HG03025 (cell line): ENCODE measurements around the gene LYPD1.

Experiments
- ATAC-seq: cut with Tn5 transposase; IDR thresholded peaks from one replicate; pipeline ENCODE4 v1.9.1; 2021; ENCODE audit warnings: mild to moderate bottlenecking, moderate library complexity; ENCODE audit not compliant: unreplicated experiment, low FRiP score

The LYPD1 gene

GRCh38 chr2:132638313-132639040, 31.5 kb downstream of the LYPD1 start:
- ATAC-seq: no peak

DNA sequence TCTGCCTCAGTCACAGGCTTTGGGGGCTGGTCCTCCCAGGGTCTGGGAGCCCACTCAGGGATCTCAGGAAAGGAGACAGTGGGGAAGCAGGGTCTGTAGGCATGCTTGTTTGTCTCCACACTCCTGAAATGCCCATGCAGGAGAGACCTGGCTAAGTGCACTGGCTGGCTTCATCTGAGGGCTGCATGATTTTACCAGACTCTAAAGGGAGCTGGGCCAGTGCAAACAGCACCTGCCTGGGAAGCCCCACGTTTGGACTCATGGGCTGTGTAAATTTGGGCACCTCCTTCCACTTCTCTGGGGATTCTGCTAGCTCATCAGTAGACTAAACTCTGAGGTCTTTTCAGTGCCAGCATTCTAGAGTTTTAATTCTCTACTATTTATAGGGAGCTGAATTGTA, 33.7 kb downstream of the LYPD1 start:
- ATAC-seq: no peak

GRCh38 chr2:132633635-132634034, 36.4 kb downstream of the LYPD1 start:
- no peak for ATAC-seq

- no peak for ATAC-seq
These were observed 37.9 kb downstream of the LYPD1 start for GRCh38 chr2:132632000-132632649.

- ATAC-seq: no peak
These were observed 42.5 kb downstream of the LYPD1 start for GRCh38 chr2:132627536-132627935.

DNA sequence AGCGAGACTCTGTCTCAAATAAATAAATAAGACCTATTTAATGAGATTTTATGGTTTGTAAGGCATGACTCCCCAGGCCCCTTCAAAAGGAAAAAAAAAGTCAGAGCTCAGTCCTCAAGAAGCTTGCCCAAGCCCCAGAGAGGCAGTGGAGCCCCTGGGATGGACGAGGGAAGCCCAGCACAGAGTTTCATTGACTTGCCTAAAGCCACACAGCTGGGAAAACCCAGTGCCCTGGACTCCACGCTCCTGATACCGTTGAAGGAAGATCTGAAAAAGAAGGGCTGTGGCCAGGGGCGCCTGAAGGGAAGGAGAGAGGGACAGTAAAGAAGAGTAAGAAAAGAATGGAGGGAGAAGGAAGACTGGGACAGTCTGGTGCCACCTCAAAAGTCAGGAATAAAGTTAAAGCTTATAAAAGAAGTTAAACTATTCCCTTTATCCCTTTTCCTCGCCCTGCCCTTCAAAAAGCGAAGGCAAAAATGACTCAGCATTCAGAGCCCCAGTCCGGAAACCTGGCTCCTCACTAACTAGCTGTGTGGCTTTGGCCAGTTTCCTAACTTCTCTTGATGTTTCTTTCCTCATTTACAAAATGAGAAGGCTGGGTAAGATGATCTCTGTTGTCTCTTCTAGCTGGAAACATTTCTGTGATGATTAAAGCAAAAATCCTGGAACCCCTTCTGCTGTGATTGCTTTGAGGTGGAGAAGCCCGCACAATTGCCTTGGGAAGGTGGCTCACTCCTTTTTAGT, 46.7 kb downstream of the LYPD1 start:
- ATAC-seq: no peak

DNA sequence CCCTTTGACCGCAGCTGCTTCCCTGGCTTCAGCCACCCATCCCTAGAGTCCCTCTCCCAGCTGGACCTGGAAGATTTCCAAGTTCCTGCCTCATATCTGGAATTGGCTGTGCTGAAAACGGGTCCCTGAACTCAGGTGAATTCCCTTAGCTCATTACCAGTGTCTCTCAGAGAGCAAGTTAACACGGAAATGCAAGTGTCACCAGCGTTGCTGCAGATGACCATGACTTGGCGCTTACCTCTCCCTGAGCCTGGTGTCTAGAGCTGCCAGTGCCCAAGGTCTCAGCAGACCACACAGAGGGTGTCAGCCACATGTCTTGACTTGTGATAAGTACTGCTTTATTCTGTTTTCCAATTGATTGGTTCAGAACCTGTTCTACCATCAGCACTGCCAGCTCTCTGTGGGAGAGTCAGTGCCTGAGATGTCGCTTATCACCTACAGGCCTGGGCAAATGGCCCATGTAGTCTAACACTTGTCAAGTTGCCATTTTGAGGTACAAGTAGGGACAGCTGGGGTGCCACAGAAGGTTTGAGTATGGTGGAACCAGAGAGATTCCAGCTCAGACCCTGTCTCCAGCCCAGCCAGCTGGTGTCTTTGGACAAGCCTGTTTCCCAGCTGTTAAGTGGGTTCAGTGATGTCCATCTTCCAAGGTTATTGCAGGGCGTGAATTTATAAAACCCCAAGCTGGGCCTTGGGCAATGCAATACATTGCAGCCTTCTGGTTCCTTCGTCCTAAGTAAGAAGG, 48.7 kb downstream of the LYPD1 start:
- no peak for ATAC-seq

GRCh38 chr2:132620115-132620514, 49.9 kb downstream of the LYPD1 start:
- ATAC-seq: no peak

DNA sequence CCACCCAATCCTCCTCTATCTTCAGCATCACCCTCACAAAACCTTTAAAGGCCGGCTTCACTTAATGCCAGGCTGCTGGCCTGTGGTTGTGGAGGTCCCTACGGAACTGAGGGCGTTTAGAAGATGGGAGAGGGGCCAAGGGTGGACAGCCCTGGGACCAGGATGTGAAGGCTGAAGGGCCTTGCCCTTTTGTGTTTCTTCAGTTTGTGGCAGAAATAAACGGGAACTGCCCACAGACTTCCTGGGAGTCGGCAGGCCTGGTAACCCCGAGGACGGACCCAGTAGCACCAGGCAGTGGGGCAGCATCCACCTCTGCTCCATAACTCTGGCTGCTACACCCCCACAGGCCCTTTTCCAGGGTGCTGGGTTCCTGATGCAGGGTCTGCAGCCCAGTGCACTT, 51.3 kb downstream of the LYPD1 start:
- ATAC-seq: no peak

GRCh38 chr2:132617989-132618388, 52.0 kb downstream of the LYPD1 start:
- no peak for ATAC-seq

- no peak for ATAC-seq
These were observed 54.5 kb downstream of the LYPD1 start for GRCh38 chr2:132615329-132616085.

GRCh38 chr2:132611719-132612118, 58.3 kb downstream of the LYPD1 start:
- no peak for ATAC-seq

- no peak for ATAC-seq
These were observed 60.7 kb downstream of the LYPD1 start for GRCh38 chr2:132609101-132609890.

DNA sequence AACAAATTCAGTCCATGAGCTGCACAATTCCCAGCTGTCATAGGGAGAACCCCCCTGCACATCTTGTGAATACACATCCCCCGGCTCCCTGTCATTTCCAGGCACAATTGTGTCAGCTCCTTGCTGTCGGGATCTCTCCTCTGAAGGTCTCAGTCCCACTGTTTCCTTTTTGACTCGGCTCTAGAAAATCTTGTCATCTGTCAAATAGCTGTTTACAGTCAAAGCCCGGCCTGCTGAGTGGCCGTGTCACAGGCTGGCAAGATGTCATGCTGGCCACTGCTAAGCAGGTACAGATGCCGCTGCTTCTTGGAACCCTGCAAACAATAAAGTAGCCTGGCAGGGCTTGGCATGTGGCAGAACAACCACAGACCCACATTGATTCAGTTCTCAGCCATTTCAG, 61.7 kb downstream of the LYPD1 start:
- ATAC-seq: no peak

- no peak for ATAC-seq
These were observed 62.4 kb downstream of the LYPD1 start for GRCh38 chr2:132607426-132608090.

- no peak for ATAC-seq
These were observed 63.4 kb downstream of the LYPD1 start for GRCh38 chr2:132606649-132607048.

DNA sequence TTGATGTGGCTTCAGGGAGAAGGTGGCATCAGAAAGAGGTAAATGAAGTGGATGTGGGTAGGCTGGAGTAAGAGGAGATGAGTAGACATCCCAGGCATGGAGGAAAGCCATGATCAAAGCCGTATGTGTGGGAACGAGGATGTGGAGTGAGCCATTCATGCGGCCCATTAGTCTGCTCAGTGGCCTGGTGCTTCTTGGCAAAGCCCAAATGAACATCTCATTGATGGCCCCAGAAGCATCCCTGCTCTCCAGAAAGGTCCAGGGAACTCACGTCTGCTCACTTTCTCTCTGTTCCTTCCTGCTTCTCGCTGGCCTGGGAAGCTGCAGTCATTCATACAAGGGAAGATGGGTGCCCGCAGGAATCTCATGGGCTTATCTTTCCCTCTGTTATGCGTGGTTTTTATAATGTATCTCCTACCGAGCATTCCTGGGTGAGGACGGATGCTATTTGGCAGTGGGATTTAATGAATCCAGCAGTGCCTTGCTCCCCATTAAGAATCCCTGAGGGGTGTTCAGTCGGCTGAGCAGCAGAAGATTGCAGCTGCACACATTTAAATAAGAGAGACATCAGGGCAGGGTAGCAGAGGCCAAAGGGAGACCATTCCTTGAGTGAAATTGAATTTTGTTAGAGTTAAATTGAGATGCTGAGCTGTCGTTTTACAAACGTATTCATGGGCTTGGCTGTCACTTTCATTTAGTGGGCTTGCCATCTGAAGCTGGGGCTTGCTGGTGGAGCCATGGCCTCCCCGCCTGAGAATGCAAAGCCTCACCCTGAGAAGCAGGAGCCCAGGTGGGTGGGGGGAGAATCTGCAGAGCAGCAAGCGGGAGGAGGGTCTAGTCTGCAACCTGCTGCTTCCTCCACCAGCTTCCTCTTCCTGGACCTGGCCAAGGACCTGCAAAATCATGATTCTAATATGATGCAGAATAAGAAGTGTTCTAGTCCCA, 64.5 kb downstream of the LYPD1 start:
- no peak for ATAC-seq

DNA sequence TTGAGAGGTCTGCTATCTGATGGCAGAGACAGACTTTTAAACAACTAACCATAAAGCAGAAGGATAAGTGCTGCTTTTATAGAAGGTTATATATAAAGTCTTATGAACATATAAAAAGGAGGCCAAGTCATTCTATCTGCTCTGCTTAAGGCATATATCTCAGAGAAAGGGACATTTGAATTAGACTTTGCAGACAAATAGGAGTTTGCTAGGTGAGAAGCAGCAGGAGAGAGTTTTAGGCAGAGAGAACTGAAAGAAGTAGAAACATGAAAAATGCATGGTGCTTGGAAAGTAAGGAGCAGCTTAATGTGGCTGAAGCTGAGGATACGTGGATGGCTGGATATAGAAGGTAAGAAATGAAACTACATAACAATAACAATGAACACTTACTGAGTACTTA, 65.4 kb downstream of the LYPD1 start:
- no peak for ATAC-seq
